ENCODE data around the gene PCCA.

The PCCA gene

DNA sequence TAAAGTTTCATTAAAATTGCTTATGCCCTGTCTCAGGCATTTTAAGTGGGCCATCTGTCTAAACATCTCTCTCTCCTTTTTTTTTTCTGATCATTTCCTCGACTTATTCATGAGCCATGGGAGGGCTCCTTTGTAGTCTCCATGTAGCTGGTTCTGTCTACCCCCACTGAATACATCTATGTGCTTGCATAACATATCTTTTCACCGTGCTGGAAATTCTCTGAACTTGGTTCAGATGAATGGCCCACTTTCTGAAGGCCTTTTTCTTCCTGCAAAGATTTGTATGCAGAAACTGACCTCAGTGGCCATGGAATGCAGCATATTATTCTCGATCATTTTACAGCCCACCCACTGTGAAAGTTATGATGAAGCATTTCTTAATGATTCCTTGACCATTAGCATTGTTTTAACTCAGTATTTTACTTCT lies 274.4 kb downstream of the PCCA start:
- Histone ChIP-seq H3K36me3 (no peaks in the 10 kb centered on the region), H3K27me3 (no peaks in the 10 kb centered on the region), H3K27ac (no peak overlapping the region), H3K9me3 (no peaks in the 10 kb centered on the region), H3K4me3 (no peak overlapping the region), H3K4me1 (peaks cover 0 to 7% (median 0%) of the 10 kb centered on the region in 4 donors)
- no peak for DNase-seq
- TF ChIP-seq, protein P1, sequence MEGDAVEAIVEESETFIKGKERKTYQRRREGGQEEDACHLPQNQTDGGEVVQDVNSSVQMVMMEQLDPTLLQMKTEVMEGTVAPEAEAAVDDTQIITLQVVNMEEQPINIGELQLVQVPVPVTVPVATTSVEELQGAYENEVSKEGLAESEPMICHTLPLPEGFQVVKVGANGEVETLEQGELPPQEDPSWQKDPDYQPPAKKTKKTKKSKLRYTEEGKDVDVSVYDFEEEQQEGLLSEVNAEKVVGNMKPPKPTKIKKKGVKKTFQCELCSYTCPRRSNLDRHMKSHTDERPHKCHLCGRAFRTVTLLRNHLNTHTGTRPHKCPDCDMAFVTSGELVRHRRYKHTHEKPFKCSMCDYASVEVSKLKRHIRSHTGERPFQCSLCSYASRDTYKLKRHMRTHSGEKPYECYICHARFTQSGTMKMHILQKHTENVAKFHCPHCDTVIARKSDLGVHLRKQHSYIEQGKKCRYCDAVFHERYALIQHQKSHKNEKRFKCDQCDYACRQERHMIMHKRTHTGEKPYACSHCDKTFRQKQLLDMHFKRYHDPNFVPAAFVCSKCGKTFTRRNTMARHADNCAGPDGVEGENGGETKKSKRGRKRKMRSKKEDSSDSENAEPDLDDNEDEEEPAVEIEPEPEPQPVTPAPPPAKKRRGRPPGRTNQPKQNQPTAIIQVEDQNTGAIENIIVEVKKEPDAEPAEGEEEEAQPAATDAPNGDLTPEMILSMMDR (IDR thresholded peaks at IDR 0.05), result no peak
- intact Hi-C loops (cut with DNase I; ENCODE audit: low total_unique reads), result no loop called here

DNA sequence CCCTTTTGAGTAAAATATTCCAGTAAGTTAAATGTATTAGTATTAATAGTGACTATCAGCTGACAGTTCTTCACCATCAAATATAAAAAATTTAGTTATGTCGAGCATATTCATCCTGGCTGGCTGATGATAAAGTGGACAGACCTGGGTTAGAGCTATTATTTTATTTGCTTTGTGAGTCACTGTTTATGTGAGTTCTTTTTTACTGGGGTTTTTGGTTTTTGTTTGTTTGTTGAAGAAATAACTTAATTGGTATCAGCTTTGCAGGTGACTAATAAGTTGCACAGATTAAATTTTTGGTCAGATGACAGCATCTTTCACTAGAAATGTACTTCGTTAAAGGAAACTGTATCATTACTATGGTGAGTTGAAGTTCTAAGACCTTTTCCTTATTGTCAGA lies 275.0 kb downstream of the PCCA start:
- Histone ChIP-seq H3K27ac (no peak overlapping the region), H3K4me1 (peaks cover 0 to 7% (median 0%) of the 10 kb centered on the region in 4 donors), H3K4me3 (no peak overlapping the region), H3K36me3 (peaks cover 2 to 3% (median 3%) of the 10 kb centered on the region in 3 donors), H3K9me3 (no peaks in the 10 kb centered on the region), H3K27me3 (no peaks in the 10 kb centered on the region)
- intact Hi-C loops (cut with DNase I; ENCODE audit: low total_unique reads), result no loop called here
- TF ChIP-seq, protein P1 (IDR thresholded peaks at IDR 0.05), result no peak
- DNase-seq, result no peak

DNA sequence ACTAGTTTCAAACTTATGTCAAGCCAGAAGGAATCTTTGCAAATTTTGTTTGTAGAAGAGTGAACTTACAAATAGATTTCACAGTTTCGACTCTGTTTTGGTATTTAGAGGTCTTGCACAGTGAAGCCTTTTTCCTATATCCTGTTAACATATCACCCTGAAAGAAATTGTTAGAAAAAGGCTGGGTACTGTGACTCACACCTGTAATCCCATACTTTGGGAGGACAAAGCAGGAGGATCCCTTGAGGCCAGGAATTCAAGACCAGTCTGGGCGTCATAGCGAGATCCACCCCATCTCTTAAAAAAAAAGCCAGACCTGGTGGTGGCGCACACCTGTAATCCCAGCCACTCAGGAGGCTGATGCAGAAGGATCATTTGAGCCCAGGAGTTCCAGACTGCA lies 275.7 kb downstream of the PCCA start:
- Histone ChIP-seq H3K36me3 (peaks cover 3 to 10% (median 10%) of the 10 kb centered on the region in 3 donors), H3K4me3 (no peak overlapping the region), H3K27me3 (no peaks in the 10 kb centered on the region), H3K27ac (no peak overlapping the region), H3K9me3 (no peaks in the 10 kb centered on the region), H3K4me1 (peaks cover 0 to 7% (median 0%) of the 10 kb centered on the region in 4 donors)
- intact Hi-C loops (cut with DNase I; ENCODE audit: low total_unique reads), result no loop called here
- no peak for DNase-seq
- TF ChIP-seq, protein P1 (IDR thresholded peaks at IDR 0.05), result no peak

DNA sequence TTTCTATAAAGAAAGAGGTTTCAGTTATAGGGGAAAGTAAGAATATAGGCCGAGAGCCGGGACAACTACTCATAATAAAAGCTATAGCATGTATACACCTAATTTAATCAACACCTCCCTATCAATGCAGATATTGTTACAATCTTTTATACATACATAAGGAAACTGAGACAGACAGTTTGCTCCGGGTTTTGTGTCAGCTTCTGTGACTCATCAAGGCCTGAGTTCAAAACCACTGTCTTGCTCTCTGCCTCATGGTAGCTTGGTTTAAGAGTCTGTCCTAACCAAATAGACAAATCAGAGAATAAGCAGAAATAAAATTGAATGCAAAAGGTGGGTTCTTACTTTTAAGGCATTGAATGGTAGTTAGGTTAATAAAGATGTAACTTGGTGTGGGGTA lies 276.8 kb downstream of the PCCA start:
- peaks cover 0 to 7% (median 0%) of the 10 kb centered on the region in 4 donors for H3K4me1 ChIP-seq
- no peaks in the 10 kb centered on the region for H3K9me3 ChIP-seq
- H3K4me3 ChIP-seq, result no peak overlapping the region
- TF ChIP-seq, protein P1 (IDR thresholded peaks at IDR 0.05), result no peak
- no peaks in the 10 kb centered on the region for H3K27me3 ChIP-seq
- no peak for DNase-seq
- peaks cover 3 to 12% (median 10%) of the 10 kb centered on the region in 3 donors for H3K36me3 ChIP-seq
- no peak overlapping the region for H3K27ac ChIP-seq
- intact Hi-C loops (cut with DNase I; ENCODE audit: low total_unique reads), result no loop called here

DNA sequence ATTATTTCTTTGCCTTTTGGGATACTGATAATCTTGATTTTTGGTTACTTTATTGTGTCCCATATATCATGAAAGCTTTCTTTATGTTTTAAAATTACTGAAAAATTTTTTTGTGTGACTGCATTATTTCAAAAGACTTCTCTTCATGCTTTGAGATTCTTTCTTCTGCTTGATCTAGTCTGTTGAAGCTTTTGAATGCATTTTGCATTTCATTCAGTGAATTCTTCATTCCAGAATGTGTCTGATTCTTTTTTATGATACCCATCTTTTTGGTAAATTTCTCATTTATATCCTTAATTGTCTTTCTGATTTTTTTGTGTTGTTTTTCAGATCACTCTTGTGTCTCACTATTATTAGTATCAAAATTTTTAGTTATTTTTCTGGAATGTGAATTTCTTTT lies 289.6 kb downstream of the PCCA start:
- H3K36me3 ChIP-seq, result peaks cover 15 to 26% (median 24%) of the 10 kb centered on the region in 3 donors
- H3K9me3 ChIP-seq, result peaks cover 7 to 43% (median 12%) of the 10 kb centered on the region in 3 donors
- TF ChIP-seq, protein P1 (IDR thresholded peaks at IDR 0.05), result no peak

More for the DNA sequence above, 289.6 kb downstream of the PCCA start:
- Histone ChIP-seq H3K4me1 (no peaks in the 10 kb centered on the region), H3K4me3 (no peak overlapping the region), H3K27ac (no peak overlapping the region), H3K27me3 (no peaks in the 10 kb centered on the region)
- no peak for DNase-seq
- intact Hi-C loops (cut with DNase I; ENCODE audit: low total_unique reads), result no loop called here
